Keratinocyte (primary cell): Measurements from ENCODE around the gene IGHMBP2.

Experiments used
- CTCF ChIP-seq, 3 experiments: IDR thresholded peaks in 1 of 3; conservative IDR thresholded peaks in 1 of 3; optimal IDR thresholded peaks in 1 of 3; 2 replicates in 2 of 3; 3 replicates in 1 of 3; pipeline versions ENCODE3 to v1.5.1; 2011; ENCODE audit warnings: low read length in 3 of 3, mild to moderate bottlenecking in 3 of 3, moderate library complexity in 2 of 3, control low read depth in 1 of 3, inconsistent platforms in 1 of 3; ENCODE audit not compliant: insufficient read depth in 2 of 3; ENCODE audit errors: extremely low read depth in 1 of 3
- EZH2 ChIP-seq: IDR thresholded peaks from one replicate; pipeline ENCODE4 v1.6.1; 2012; ENCODE audit warnings: inconsistent platforms, mild to moderate bottlenecking, low read length, moderate library complexity

GRCh38 chr11:68882391-68882790 is 21.3 kb upstream of the IGHMBP2 start:
- TF ChIP-seq CTCF (optimal IDR thresholded peaks at IDR 0.05 in 1 of 3, IDR thresholded peaks at IDR 0.05 in 1 of 3, conservative IDR thresholded peaks at IDR 0.05 in 1 of 3; ENCODE audit: extremely low read depth in 1 of 3, insufficient read depth in 2 of 3, low read length in 3 of 3) (no peak), EZH2 (no peak)
